Right lobe of liver (tissue), 4 donors: ENCODE data around the gene VARS1.

ENCODE experiments used
- CTCF ChIP-seq, 4 donors: fragments of 200-600 bp in 3 of 4; fragments of 450-650 bp in 1 of 4; IDR thresholded peaks; one replicate each; pipeline versions ENCODE4 v1.5.1 to v1.8.0; 2016 to 2022; ENCODE audit warnings: antibody characterized with exemption in 4 of 4, mild to moderate bottlenecking in 2 of 4
- POLR2A ChIP-seq: fragments of 450-650 bp; IDR thresholded peaks from one replicate; pipeline ENCODE4 v1.6.1; 2017; ENCODE audit warnings: antibody characterized with exemption, mild to moderate bottlenecking
- donor health status: DM: no; HTN: no; CAD: no.
- donor health status: DM: no; HTN: no; CAD: no.
- donor health status: DM: no; HTN: yes; CAD: no.

- peak in 1 of 4 donors; percentile 17 for TF ChIP-seq CTCF (IDR thresholded peaks at IDR 0.05)
- no peak for TF ChIP-seq POLR2A
These were observed 41.2 kb upstream of the VARS1 start for GRCh38 chr6:31836474-31837368.
